D721Med (cell line): ENCODE results near the gene NEDD4L.

Experiments used
- DNase-seq: peaks from one replicate; pipeline ENCODE4 v3.0.0; 2011; ENCODE audit warnings: low spot score; ENCODE audit not compliant: insufficient read length
- FAIRE-seq: peaks from 2 replicates; lab custom pipeline; 2011; peaks lifted over from hg19 to GRCh38; lab: Jason Lieb, UNC
- CTCF ChIP-seq: IDR thresholded peaks from 2 replicates; pipeline ENCODE4 v1.5.1; 2012; ENCODE audit warnings: mild to moderate bottlenecking, control low read depth; ENCODE audit not compliant: insufficient read depth; ENCODE audit errors: missing control alignments

NEDD4L gene

GRCh38 chr18:58212274-58212673, 168.2 kb downstream of the NEDD4L start:
- DNase-seq = no peak
- FAIRE-seq = no peak
- no peak for TF ChIP-seq CTCF

- no peak for FAIRE-seq
- TF ChIP-seq CTCF = no peak
- no peak for DNase-seq
Observed at GRCh38 chr18:58213440-58213839, 169.4 kb downstream of the NEDD4L start.

- FAIRE-seq (peak; percentile 98), DNase-seq (no peak)
- TF ChIP-seq CTCF = no peak
Observed at GRCh38 chr18:58215011-58215410, 171.0 kb downstream of the NEDD4L start.

- no peak for FAIRE-seq
- TF ChIP-seq CTCF = no peak
- DNase-seq = no peak
Observed at GRCh38 chr18:58216071-58216481, 172.1 kb downstream of the NEDD4L start.

- FAIRE-seq = peak; percentile 98
- no peak for DNase-seq
- no peak for TF ChIP-seq CTCF
Observed at GRCh38 chr18:58217052-58217451, 173.0 kb downstream of the NEDD4L start.

GRCh38 chr18:58218117-58218516, 174.1 kb downstream of the NEDD4L start:
- FAIRE-seq = no peak
- no peak for TF ChIP-seq CTCF
- DNase-seq = no peak

- FAIRE-seq (peak; percentile 82), DNase-seq (no peak)
- no peak for TF ChIP-seq CTCF
Observed at GRCh38 chr18:58221060-58221725, 177.2 kb downstream of the NEDD4L start.
